Chondrocyte (in vitro differentiated cells): Measurements from ENCODE around the gene ZFP28. TPM values are rescaled to one million over a fixed set of nuclear protein-coding genes. Genes with fewer than 3 reads are reported as not detected.

Experiments
- DNase-seq: peaks from one replicate; pipeline ENCODE4 v3.0.0; 2021; ENCODE audit warnings: mixed read lengths, low spot score
- H3K27ac Mint-ChIP-seq: one replicate; pipeline ENCODE4 v1.8.0; 2021; ENCODE audit warnings: mild to moderate bottlenecking, moderate library complexity, mixed read lengths; ENCODE audit not compliant: unreplicated experiment
- H3K27me3 Mint-ChIP-seq: 2 replicates; pipeline ENCODE4 v1.8.0; 2021; ENCODE audit warnings: low read depth, mixed read lengths
- H3K36me3 Mint-ChIP-seq: 2 replicates; pipeline ENCODE4 v1.8.0; 2021; ENCODE audit warnings: low read depth, mixed read lengths
- H3K4me1 Mint-ChIP-seq: 2 replicates; pipeline ENCODE4 v1.8.0; 2021; ENCODE audit warnings: low read depth, mild to moderate bottlenecking, mixed read lengths
- H3K4me3 Mint-ChIP-seq: one replicate; pipeline ENCODE4 v1.8.0; 2021; ENCODE audit warnings: mild to moderate bottlenecking, moderate library complexity, mixed read lengths; ENCODE audit not compliant: unreplicated experiment
- H3K9me3 Mint-ChIP-seq: 2 replicates; pipeline ENCODE4 v1.8.0; 2021; ENCODE audit warnings: low read depth, mixed read lengths
- CTCF ChIP-seq: fragments of 200-600 bp; sonication (generic); IDR thresholded peaks from 2 replicates; pipeline ENCODE4 v1.5.0; 2021; ENCODE audit warnings: antibody characterized with exemption, mild to moderate bottlenecking, moderate library complexity
- long read RNA-seq: library from polyadenylated mRNA; stranded (forward); transcript quantifications from one replicate; pipeline ENCODE4 v2.0.0, GENCODE V29; 2021
- total RNA-seq: library from RNA; stranded (reverse); gene quantifications from 3 replicates; pipeline ENCODE4 v1.2.1, GENCODE V29; 2021

ZFP28 gene
- 4.8 to 8.7 TPM (median 5.9 TPM) in 3 replicates for total RNA-seq
- long read RNA-seq, full-length matches to known transcripts = 14 of 14 reads
- long read RNA-seq, partial matches to known transcripts = 0 of 14 reads
- long read RNA-seq, other reads (novel, unspliced or antisense) = 0 of 14 reads

GRCh38 chr19:56538761-56539263 lies at the start of gene ZFP28:
TSS of gene ZFP28 (plus strand) at chr19:56538948. CDS start at chr19:56539019, 71 bp downstream.
- Mint-ChIP-seq H3K36me3 (peaks cover 39% of the 10 kb centered on the region), H3K4me3 (peak within 1 kb of the TSS; percentile 84), H3K4me1 (peaks cover 13% of the 10 kb centered on the region), H3K27ac (peak within 1 kb of the TSS; percentile 88), H3K9me3 (peaks cover 65% of the 10 kb centered on the region), H3K27me3 (no peaks in the 10 kb centered on the region)
- no peak for TF ChIP-seq CTCF
- no peak for DNase-seq

- no peaks in the 10 kb centered on the region for H3K4me1 Mint-ChIP-seq
- peaks cover 78% of the 10 kb centered on the region for H3K9me3 Mint-ChIP-seq
- no peaks in the 10 kb centered on the region for H3K27me3 Mint-ChIP-seq
- no peak for DNase-seq
- H3K36me3 Mint-ChIP-seq = no peaks in the 10 kb centered on the region
- no peak for TF ChIP-seq CTCF
- H3K4me3 Mint-ChIP-seq = no peak overlapping the region
- H3K27ac Mint-ChIP-seq = no peak overlapping the region
Observed at GRCh38 chr19:56491399-56491798, 47.3 kb upstream of the ZFP28 start.

GRCh38 chr19:56504581-56504980 lies 34.2 kb upstream of the ZFP28 start:
- peaks cover 57% of the 10 kb centered on the region for H3K9me3 Mint-ChIP-seq

DNA sequence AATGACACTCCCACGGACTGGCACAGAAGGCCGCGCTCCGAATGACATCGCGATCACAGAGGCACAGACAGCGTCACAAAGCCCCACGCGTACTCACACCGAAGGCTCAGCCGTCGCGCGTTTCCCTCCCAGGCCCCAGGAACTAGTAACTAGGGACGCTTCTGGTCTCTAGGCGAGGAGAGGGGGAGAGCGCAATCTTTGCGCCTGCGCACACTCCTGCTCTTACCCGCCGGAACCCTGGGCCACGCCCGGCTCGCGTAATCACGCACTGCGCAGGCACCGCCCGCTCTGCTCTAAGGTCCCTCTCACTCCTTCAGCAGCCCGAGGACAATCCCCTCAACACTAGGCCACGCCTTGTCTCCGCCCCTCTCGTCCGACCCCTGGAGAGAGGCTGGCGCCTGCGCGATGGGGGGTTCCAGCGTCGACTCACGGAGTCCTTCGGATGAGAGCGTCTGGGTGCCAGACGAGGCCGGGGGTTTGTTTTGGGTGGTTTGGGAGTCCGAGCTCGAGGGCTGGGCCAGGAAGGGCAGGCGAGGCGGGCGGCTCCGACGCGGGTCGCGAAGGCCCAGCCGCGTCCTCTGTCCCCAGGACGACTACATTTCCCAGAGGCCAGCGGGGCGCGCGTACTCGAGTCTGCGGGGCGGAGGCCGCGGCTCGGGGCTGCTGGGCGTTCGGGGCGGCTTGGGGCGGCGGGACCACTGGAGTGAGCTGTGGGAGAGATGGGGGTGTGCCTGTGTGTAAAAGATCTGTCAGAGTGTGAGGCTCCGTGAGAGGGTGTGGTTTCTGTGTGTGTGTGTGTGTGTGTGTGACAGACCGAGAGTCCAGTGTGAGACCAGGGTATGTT lies 31.1 kb upstream of the ZFP28 start, which contains the start of gene ZNF471:
Gene ZNF471 (plus strand): TSS at position 410 of the 844 bp plus-strand sequence. CDS start 3,717 bp downstream, outside the sequence.
- no peak for TF ChIP-seq CTCF
- no peak for DNase-seq
- no peaks in the 10 kb centered on the region for H3K27me3 Mint-ChIP-seq
- H3K4me3 Mint-ChIP-seq = no peak within 1 kb of the TSS
- peaks cover 32% of the 10 kb centered on the region for H3K9me3 Mint-ChIP-seq
- peaks cover 4% of the 10 kb centered on the region for H3K36me3 Mint-ChIP-seq
- no peak within 1 kb of the TSS for H3K27ac Mint-ChIP-seq
- H3K4me1 Mint-ChIP-seq = no peaks in the 10 kb centered on the region

More at GRCh38 chr19:56504581-56504980, 34.2 kb upstream of the ZFP28 start:
- Mint-ChIP-seq H3K4me1 (no peaks in the 10 kb centered on the region), H3K27me3 (no peaks in the 10 kb centered on the region), H3K27ac (no peak overlapping the region), H3K36me3 (peaks cover 4% of the 10 kb centered on the region), H3K4me3 (no peak overlapping the region)
- DNase-seq = no peak
- no peak for TF ChIP-seq CTCF

GRCh38 chr19:56508290-56508778 lies 30.4 kb upstream of the ZFP28 start:
- Mint-ChIP-seq H3K36me3 (peaks cover 2% of the 10 kb centered on the region), H3K27me3 (no peaks in the 10 kb centered on the region), H3K27ac (no peak overlapping the region), H3K9me3 (peaks cover 33% of the 10 kb centered on the region), H3K4me3 (no peak overlapping the region), H3K4me1 (no peaks in the 10 kb centered on the region)
- DNase-seq = no peak
- TF ChIP-seq CTCF = no peak
